ENCODE results near the gene METTL22. TPM values are rescaled to one million over a fixed set of nuclear protein-coding genes. Genes with fewer than 3 reads are reported as not detected.
A peak's percentile ranks its signal among the peaks of the same experiment; 100 is the strongest.

Gene METTL22
- total and polyA plus RNA-seq, 7 experiments from 2014 or later: 16.6 to 59.4 (median 37.6) TPM

DNA sequence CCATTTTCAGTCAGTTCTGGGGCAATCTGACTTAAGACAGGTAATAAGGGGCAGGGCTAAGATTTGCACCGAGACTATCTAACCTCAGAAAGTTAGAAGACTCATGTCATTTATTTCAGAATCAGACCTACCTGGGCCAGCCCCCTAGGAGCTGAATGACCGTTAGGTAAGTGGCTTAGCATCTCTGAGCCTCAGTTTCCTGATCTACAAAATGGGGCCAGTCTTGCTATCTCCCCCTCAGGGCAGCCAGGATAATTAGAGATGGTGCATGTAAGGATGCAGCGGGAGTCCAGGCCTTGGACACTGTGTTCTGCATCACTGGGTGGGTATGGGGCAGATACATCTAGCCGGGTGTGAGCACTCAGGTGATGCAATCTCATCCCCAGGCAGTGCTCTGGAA, 10.4 kb upstream of the METTL22 start:
- H3K4me1 Mint-ChIP-seq: no peaks in the 10 kb centered on the region
- H3K27me3 Mint-ChIP-seq: peaks cover 16 to 40% (median 26%) of the 10 kb centered on the region in 5 donors
- H3K27me3 ChIP-seq (ENCODE audit: control insufficient read depth in 2 of 2, insufficient read depth in 2 of 2, low read length in 2 of 2): no peaks in the 10 kb centered on the region
- no peak overlapping the region for H3K4me3 Mint-ChIP-seq
- H3K9me3 ChIP-seq (ENCODE audit: control insufficient read depth in 2 of 3, low read length in 3 of 3): no peaks in the 10 kb centered on the region
- ChIA-PET CTCF (no interaction called here), POLR2A (no interaction called here)
- no peak for ATAC-seq
- H3K36me3 ChIP-seq (ENCODE audit: control insufficient read depth in 2 of 3, insufficient read depth in 3 of 3, low read length in 3 of 3): no peaks in the 10 kb centered on the region
- no peak for DNase-seq
- H3K9me3 Mint-ChIP-seq: peaks cover 0 to 6% (median 0%) of the 10 kb centered on the region in 11 donors
- peaks cover 0 to 3% (median 0%) of the 10 kb centered on the region in 5 donors for H3K36me3 Mint-ChIP-seq
- no peak overlapping the region for H3K27ac Mint-ChIP-seq
- intact Hi-C loops (cut with micrococcal nuclease): no loop called here
- H3K4me1 ChIP-seq (ENCODE audit: control insufficient read depth in 2 of 2, insufficient read depth in 2 of 2, low read length in 2 of 2): no peaks in the 10 kb centered on the region
- H3K4me3 ChIP-seq (ENCODE audit: low read length): no peak overlapping the region
- H3K27ac ChIP-seq (ENCODE audit: low read depth, low read length): no peak overlapping the region

DNA sequence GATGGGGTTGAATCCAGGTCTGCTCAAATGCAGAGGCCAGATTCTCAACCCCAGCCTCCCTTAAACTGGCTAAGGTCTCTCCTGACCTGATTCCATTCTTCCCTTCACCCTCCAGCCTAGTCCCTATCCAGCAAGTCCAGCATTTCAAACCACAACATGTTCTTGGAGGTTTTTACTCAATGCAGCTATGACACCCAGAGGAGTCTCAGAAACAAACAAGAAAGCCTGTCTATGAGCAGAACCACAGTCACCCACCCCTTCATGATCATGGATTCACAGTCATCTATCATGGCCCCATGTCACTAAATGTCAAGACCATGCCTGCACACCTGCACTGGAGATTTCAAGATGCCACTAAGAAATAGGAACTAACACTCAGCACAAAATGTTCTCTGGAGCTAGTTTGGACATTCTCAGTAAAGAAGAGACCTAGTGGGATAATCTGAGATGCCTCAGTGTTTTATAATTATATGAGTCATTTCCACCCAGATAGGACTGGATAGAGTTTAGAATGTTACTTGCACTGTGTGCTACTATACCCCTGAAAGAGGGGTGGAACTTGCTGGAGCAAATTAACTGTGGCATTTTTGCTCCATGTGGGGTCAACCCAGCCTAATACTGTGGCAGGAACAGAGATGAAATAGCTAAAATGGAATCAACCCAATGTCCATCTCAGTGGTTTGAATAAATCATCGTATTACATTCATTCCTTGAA, 9.5 kb upstream of the METTL22 start:
- no peaks in the 10 kb centered on the region for H3K4me1 ChIP-seq (ENCODE audit: control insufficient read depth in 2 of 2, insufficient read depth in 2 of 2, low read length in 2 of 2)
- H3K27me3 ChIP-seq (ENCODE audit: control insufficient read depth in 2 of 2, insufficient read depth in 2 of 2, low read length in 2 of 2): no peaks in the 10 kb centered on the region
- peaks cover 0 to 4% (median 0%) of the 10 kb centered on the region in 11 donors for H3K9me3 Mint-ChIP-seq
- ChIA-PET POLR2A (no interaction called here), CTCF (no interaction called here)
- ATAC-seq (no peak), DNase-seq (no peak)
- H3K27me3 Mint-ChIP-seq: peaks cover 16 to 44% (median 26%) of the 10 kb centered on the region in 5 donors
- no peaks in the 10 kb centered on the region for H3K36me3 ChIP-seq (ENCODE audit: control insufficient read depth in 2 of 3, insufficient read depth in 3 of 3, low read length in 3 of 3)
- H3K4me1 Mint-ChIP-seq: no peaks in the 10 kb centered on the region
- peaks cover 0 to 3% (median 0%) of the 10 kb centered on the region in 5 donors for H3K36me3 Mint-ChIP-seq
- intact Hi-C loops (cut with micrococcal nuclease): no loop called here
- no peaks in the 10 kb centered on the region for H3K9me3 ChIP-seq (ENCODE audit: control insufficient read depth in 2 of 3, low read length in 3 of 3)
- H3K27ac ChIP-seq (ENCODE audit: low read depth, low read length): no peak overlapping the region
- H3K4me3 Mint-ChIP-seq: no peak overlapping the region
- H3K4me3 ChIP-seq (ENCODE audit: low read length): no peak overlapping the region
- H3K27ac Mint-ChIP-seq: no peak overlapping the region

DNA sequence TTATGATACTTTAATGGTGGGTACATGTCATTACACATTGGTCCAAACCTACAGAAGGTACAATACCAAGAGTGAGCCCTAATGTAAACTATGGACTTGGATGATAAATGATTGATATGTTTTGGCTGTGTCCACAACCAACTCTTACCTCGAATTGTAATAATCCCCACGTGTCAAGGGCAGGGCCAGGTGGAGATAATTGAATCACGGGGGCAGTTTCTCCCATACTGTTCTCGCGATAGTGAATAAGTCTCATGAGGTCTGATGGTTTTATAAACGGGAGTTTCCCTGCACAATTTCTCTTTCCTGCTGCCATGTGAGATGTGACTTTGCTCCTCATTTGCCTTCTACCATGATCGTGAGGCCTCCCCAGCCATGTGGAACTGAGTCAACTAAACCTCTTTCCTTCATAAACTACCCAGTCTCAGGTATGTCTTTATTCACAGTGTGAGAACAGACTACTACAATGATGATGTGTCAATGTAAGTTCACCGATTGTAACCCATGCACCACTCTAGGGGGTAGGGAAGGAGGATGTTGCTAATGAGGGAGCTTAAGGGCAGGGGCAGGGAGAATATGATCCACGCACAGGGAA, 7.0 kb upstream of the METTL22 start:
- Mint-ChIP-seq H3K27ac (no peak overlapping the region), H3K4me3 (no peak overlapping the region), H3K36me3 (no peaks in the 10 kb centered on the region), H3K27me3 (peaks cover 13 to 40% (median 22%) of the 10 kb centered on the region in 5 donors), H3K9me3 (no peaks in the 10 kb centered on the region), H3K4me1 (no peaks in the 10 kb centered on the region)
- H3K27ac ChIP-seq (ENCODE audit: low read depth, low read length): no peak overlapping the region
- no peaks in the 10 kb centered on the region for H3K36me3 ChIP-seq (ENCODE audit: control insufficient read depth in 2 of 3, insufficient read depth in 3 of 3, low read length in 3 of 3)
- no peaks in the 10 kb centered on the region for H3K4me1 ChIP-seq (ENCODE audit: control insufficient read depth in 2 of 2, insufficient read depth in 2 of 2, low read length in 2 of 2)
- no peak for ATAC-seq
- intact Hi-C loops (cut with micrococcal nuclease): no loop called here
- no peak for DNase-seq
- H3K4me3 ChIP-seq (ENCODE audit: low read length): no peak overlapping the region
- ChIA-PET POLR2A (no interaction called here), CTCF (interaction anchor here (1.8 kb wide), 1 partner anchor 30 kb away, joined by 4 read pairs; no protein-coding TSS in a partner anchor)
- H3K9me3 ChIP-seq (ENCODE audit: control insufficient read depth in 2 of 3, low read length in 3 of 3): no peaks in the 10 kb centered on the region
- H3K27me3 ChIP-seq (ENCODE audit: control insufficient read depth in 2 of 2, insufficient read depth in 2 of 2, low read length in 2 of 2): no peaks in the 10 kb centered on the region

DNA sequence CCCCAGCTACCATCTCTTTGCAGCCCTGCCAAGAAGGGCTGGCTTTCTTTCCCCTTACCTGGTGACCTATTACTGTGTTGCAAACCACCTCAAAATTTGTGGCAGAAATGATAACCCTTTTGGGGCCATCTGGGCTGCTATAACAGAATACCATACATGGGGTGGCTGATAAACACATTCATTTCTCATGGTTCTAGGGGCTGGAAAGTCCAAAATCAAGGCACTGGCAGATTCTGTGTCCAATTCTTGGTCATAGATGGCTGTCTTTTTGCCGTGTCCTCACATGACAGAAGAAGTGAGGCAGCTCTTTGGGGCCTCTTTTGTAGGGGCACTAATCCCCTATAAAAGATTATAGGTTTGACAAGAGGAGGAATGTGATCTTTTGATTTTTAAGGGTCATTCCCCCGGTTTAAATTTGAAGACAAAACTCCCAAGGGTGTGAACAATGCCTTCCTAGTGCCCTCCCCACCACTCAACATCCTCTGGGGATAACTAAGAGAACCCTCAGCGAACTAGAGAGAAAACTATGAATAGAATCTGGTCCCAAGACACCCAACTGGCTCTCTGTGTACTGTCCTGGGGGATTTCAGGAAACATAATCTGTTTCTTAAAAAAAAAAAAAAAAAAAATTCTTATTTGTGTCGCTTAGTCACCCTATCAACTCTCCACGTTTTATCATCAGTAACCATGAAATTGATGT, 1.7 kb upstream of the METTL22 start:
- Mint-ChIP-seq H3K4me1 (peaks cover 14 to 28% (median 23%) of the 10 kb centered on the region in 7 donors), H3K4me3 (peak overlapping the region in 2 of 10 donors; percentile 93 to 96), H3K27ac (no peak overlapping the region), H3K27me3 (peaks cover 0 to 25% (median 6%) of the 10 kb centered on the region in 5 donors), H3K36me3 (no peaks in the 10 kb centered on the region), H3K9me3 (no peaks in the 10 kb centered on the region)
- POLR2A ChIA-PET: no interaction called here
- Histone ChIP-seq H3K4me3 (ENCODE audit: low read length) (no peak overlapping the region), H3K9me3 (ENCODE audit: control insufficient read depth in 2 of 3, low read length in 3 of 3) (no peaks in the 10 kb centered on the region), H3K36me3 (ENCODE audit: control insufficient read depth in 2 of 3, insufficient read depth in 3 of 3, low read length in 3 of 3) (peaks cover 0 to 5% (median 0%) of the 10 kb centered on the region in 3 experiments), H3K27ac (ENCODE audit: low read depth, low read length) (no peak overlapping the region), H3K4me1 (ENCODE audit: control insufficient read depth in 2 of 2, insufficient read depth in 2 of 2, low read length in 2 of 2) (peaks cover 7 to 10% of the 10 kb centered on the region in 2 donors), H3K27me3 (ENCODE audit: control insufficient read depth in 2 of 2, insufficient read depth in 2 of 2, low read length in 2 of 2) (no peaks in the 10 kb centered on the region)
- DNase-seq (no peak), ATAC-seq (no peak)
- CTCF ChIA-PET: no interaction called here
- intact Hi-C loops (cut with micrococcal nuclease): loop anchor here (2.0 to 5.0 kb wide), 5 partner anchors 25 to 472 kb away; partner anchors contain the start of genes USP7 (in 2 of the 2), ABAT (in 1 of the 2) and HAPSTR1 (in 1 of the 2)

DNA sequence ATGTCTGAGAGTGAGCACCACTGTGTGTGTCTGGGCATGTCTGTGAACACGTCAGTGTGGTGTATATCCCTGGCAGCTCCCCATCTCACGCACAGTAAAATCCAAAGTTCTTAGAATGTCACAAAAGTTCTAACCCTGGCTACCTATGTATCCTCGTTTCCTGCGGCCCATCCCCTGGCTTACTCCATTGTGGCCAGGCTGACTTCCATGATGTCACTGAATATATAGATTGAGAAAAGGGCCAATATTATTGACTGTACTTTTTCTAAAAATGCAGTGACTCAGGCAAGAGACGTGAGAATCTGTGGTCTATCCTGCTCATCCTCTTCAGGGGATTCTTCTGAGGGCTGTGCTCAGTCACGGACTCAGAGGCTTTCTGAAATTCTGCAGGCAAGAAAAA, 963 bp upstream of the METTL22 start:
- POLR2A ChIA-PET: interaction anchor here (2.4 kb wide), 1 partner anchor 471 kb away, joined by 9 read pairs; the partner anchor contains the start of gene HAPSTR1

DNA sequence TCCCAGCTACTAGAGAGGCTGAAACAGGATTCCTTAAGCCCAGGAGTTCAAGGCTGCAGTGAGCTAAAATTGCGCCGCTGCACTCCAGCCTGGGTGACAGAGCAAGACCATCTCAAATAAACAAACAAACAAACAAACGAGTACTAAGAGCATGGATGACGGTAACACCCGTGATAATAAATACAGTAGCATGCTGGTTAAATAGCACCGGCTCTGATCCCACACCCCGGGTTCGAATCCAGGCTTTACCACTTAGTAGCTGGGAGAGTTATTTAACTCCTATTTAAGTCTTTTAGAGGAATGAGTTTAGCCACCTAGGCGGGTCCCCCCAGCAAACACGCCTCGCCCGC, 301 bp upstream of the METTL22 start:
- H3K9me3 Mint-ChIP-seq: no peaks in the 10 kb centered on the region
- Histone ChIP-seq H3K9me3 (ENCODE audit: control insufficient read depth in 2 of 3, low read length in 3 of 3) (no peaks in the 10 kb centered on the region), H3K36me3 (ENCODE audit: control insufficient read depth in 2 of 3, insufficient read depth in 3 of 3, low read length in 3 of 3) (peaks cover 0 to 15% (median 8%) of the 10 kb centered on the region in 3 experiments), H3K4me3 (ENCODE audit: low read length) (peak overlapping the region; percentile 97), H3K27ac (ENCODE audit: low read depth, low read length) (peak overlapping the region; percentile 92), H3K4me1 (ENCODE audit: control insufficient read depth in 2 of 2, insufficient read depth in 2 of 2, low read length in 2 of 2) (peaks cover 7 to 10% of the 10 kb centered on the region in 2 donors), H3K27me3 (ENCODE audit: control insufficient read depth in 2 of 2, insufficient read depth in 2 of 2, low read length in 2 of 2) (no peaks in the 10 kb centered on the region)
- H3K27me3 Mint-ChIP-seq: peaks cover 0 to 20% (median 6%) of the 10 kb centered on the region in 5 donors
- H3K4me1 Mint-ChIP-seq: peaks cover 17 to 40% (median 26%) of the 10 kb centered on the region in 7 donors
- DNase-seq (no peak), ATAC-seq (no peak)
- H3K4me3 Mint-ChIP-seq: peak overlapping the region; percentile 93 to 100 (median 95)
- H3K36me3 Mint-ChIP-seq: no peaks in the 10 kb centered on the region
- H3K27ac Mint-ChIP-seq: peak overlapping the region in 8 of 9 donors; percentile 75 to 93 (median 88)
- CTCF ChIA-PET: no interaction called here
- POLR2A ChIA-PET: interaction anchor here (1.2 to 2.4 kb wide), 2 partner anchors 471 to 473 kb away, joined by 5 to 9 read pairs; partner anchors contain the start of gene HAPSTR1
- intact Hi-C loops (cut with micrococcal nuclease): loop anchor here (1.0 to 5.0 kb wide), 10 partner anchors 24 to 471 kb away; partner anchors contain the start of genes ABAT (in 2 of the 2), HAPSTR1 (in 2 of the 2), PMM2 (in 2 of the 2) and TMEM186 (in 2 of the 2)

More for the DNA sequence above, 963 bp upstream of the METTL22 start:
- peaks cover 0 to 20% (median 6%) of the 10 kb centered on the region in 5 donors for H3K27me3 Mint-ChIP-seq
- intact Hi-C loops (cut with micrococcal nuclease): loop anchor here (2.0 to 5.0 kb wide), 5 partner anchors 24 to 472 kb away; partner anchors contain the start of genes USP7 (in 2 of the 2), ABAT (in 1 of the 2) and HAPSTR1 (in 1 of the 2)
- ATAC-seq (no peak), DNase-seq (no peak)
- CTCF ChIA-PET: no interaction called here
- H3K27ac Mint-ChIP-seq: peak overlapping the region in 3 of 9 donors; percentile 85 to 88 (median 86)
- H3K27ac ChIP-seq (ENCODE audit: low read depth, low read length): no peak overlapping the region
- peak overlapping the region; percentile 93 to 100 (median 95) for H3K4me3 Mint-ChIP-seq
- no peaks in the 10 kb centered on the region for H3K9me3 Mint-ChIP-seq
- H3K36me3 ChIP-seq (ENCODE audit: control insufficient read depth in 2 of 3, insufficient read depth in 3 of 3, low read length in 3 of 3): peaks cover 0 to 8% (median 2%) of the 10 kb centered on the region in 3 experiments
- no peaks in the 10 kb centered on the region for H3K27me3 ChIP-seq (ENCODE audit: control insufficient read depth in 2 of 2, insufficient read depth in 2 of 2, low read length in 2 of 2)
- H3K4me3 ChIP-seq (ENCODE audit: low read length): no peak overlapping the region
- no peaks in the 10 kb centered on the region for H3K9me3 ChIP-seq (ENCODE audit: control insufficient read depth in 2 of 3, low read length in 3 of 3)
- H3K4me1 ChIP-seq (ENCODE audit: control insufficient read depth in 2 of 2, insufficient read depth in 2 of 2, low read length in 2 of 2): peaks cover 7 to 10% of the 10 kb centered on the region in 2 donors
- peaks cover 17 to 36% (median 26%) of the 10 kb centered on the region in 7 donors for H3K4me1 Mint-ChIP-seq
- no peaks in the 10 kb centered on the region for H3K36me3 Mint-ChIP-seq

Data from naive thymus-derived CD4-positive, alpha-beta T cell (primary cell).